GM12878 (cell line): ENCODE data around the gene SSBP3. TPM values are rescaled to one million over a fixed set of nuclear protein-coding genes. Genes with fewer than 3 reads are reported as not detected.

Source experiments
- ATAC-seq: fragments of 200-7000 bp; cut with Tn5 transposase; 3 replicates; pipeline ENCODE4 v1.9.1; 2020; ENCODE audit warnings: mild to moderate bottlenecking, moderate library complexity
- BruUV-seq: library from RNA; stranded (reverse); fragments of 400-500 nt; replicated peaks from 2 replicates; lab custom pipeline; 2021; lab: Mats Ljungman, UMichigan
- CTCF ChIA-PET: fragments of 300-600 bp; sonication (Branson Sonifier 250); formaldehyde crosslinking; extraction: SDS; loops from one replicate; lab custom pipeline; 2021; ENCODE audit warnings: inconsistent platforms; lab: Yijun Ruan, JAX
- POLR2A ChIA-PET: fragments of 350-600 bp; formaldehyde crosslinking; extraction: SDS; loops from one replicate; lab custom pipeline; 2021; ENCODE audit warnings: inconsistent platforms; lab: Charles Lee
- RAD21 ChIA-PET: fragments of 300-600 bp; sonication (Branson Sonifier 250); formaldehyde crosslinking; loops from one replicate; lab custom pipeline; 2023; ENCODE audit warnings: antibody characterized with exemption; ENCODE audit not compliant: unreplicated experiment; lab: Charles Lee
- SMC1A ChIA-PET: fragments of 300-600 bp; sonication (Branson Sonifier 250); formaldehyde crosslinking; loops from one replicate; lab custom pipeline; 2023; ENCODE audit not compliant: unreplicated experiment, uncharacterized antibody; lab: Charles Lee
- DNase-seq: peaks from one replicate; pipeline ENCODE4 v3.0.0-alpha.2; 2011; ENCODE audit warnings: low read depth, low spot score
- FAIRE-seq: peaks from 3 replicates; lab custom pipeline; 2011; peaks lifted over from hg19 to GRCh38; lab: Jason Lieb, UNC
- H2AFZ ChIP-seq: 2 replicates; pipeline ENCODE4 v1.6.0; 2011; ENCODE audit warnings: low read depth, low read length, control low read depth; ENCODE audit not compliant: control insufficient read depth
- H3K27ac ChIP-seq: 2 replicates; pipeline ENCODE4 v1.5.1; 2011; ENCODE audit warnings: control low read depth; ENCODE audit not compliant: control insufficient read depth, insufficient read depth
- H3K27me3 ChIP-seq, 2 experiments: replicated peaks in 1 of 2; 2 replicates each; pipeline versions ENCODE4 v1.6.0 to v1.6.1; 2011; ENCODE audit warnings: low read length in 1 of 2; ENCODE audit not compliant: control insufficient read depth in 2 of 2, insufficient read depth in 2 of 2
- H3K36me3 ChIP-seq, 2 experiments: 2 replicates each; pipeline ENCODE4 v1.5.1; 2011; ENCODE audit warnings: low read length in 1 of 2; ENCODE audit not compliant: control insufficient read depth in 2 of 2, insufficient read depth in 2 of 2
- H3K4me1 ChIP-seq: 2 replicates; pipeline ENCODE4 v1.6.1; 2011; ENCODE audit warnings: mild to moderate bottlenecking, low read length, moderate library complexity, mixed read lengths; ENCODE audit not compliant: control insufficient read depth, insufficient read depth
- H3K4me2 ChIP-seq: 2 replicates; pipeline ENCODE4 v1.6.0; 2011; ENCODE audit warnings: control low read depth; ENCODE audit not compliant: control insufficient read depth, insufficient read depth
- H3K4me3 ChIP-seq: fragments of 200-600 bp; sonication (generic); 2 replicates; pipeline ENCODE4 v1.5.1; 2016
- H3K79me2 ChIP-seq: 2 replicates; pipeline ENCODE4 v1.6.0; 2011; ENCODE audit warnings: low read length; ENCODE audit not compliant: control insufficient read depth, insufficient read depth
- H3K9ac ChIP-seq: 2 replicates; pipeline ENCODE4 v1.8.0; 2011; ENCODE audit warnings: low read length, control low read depth, mixed read lengths; ENCODE audit not compliant: control insufficient read depth, insufficient read depth
- H3K9me3 ChIP-seq: replicated peaks from 3 replicates; pipeline ENCODE4 v1.5.1; 2011; ENCODE audit warnings: mild to moderate bottlenecking, low read length; ENCODE audit not compliant: control insufficient read depth, insufficient read depth
- H4K20me1 ChIP-seq: 2 replicates; pipeline ENCODE4 v1.6.0; 2011; ENCODE audit not compliant: control insufficient read depth, insufficient read depth
- ATF7 ChIP-seq: fragments of 450-650 bp; IDR thresholded peaks from 2 replicates; pipeline ENCODE4 v1.6.1; 2016; ENCODE audit warnings: low read depth, mild to moderate bottlenecking
- MEF2B ChIP-seq: fragments of 450-650 bp; IDR thresholded peaks from 2 replicates; pipeline ENCODE4 v1.6.1; 2018; ENCODE audit warnings: mild to moderate bottlenecking, moderate library complexity; ENCODE audit not compliant: partially characterized antibody, poor library complexity, severe bottlenecking
- NFYB ChIP-seq: IDR thresholded peaks from 2 replicates; pipeline ENCODE4 v1.6.1; 2011; ENCODE audit warnings: low read depth, mild to moderate bottlenecking, low read length, improper control_type of control experiment, moderate library complexity; ENCODE audit not compliant: insufficient read depth
- NR2C2 ChIP-seq: IDR thresholded peaks from 2 replicates; pipeline ENCODE4 v1.6.1; 2011; ENCODE audit warnings: borderline replicate concordance, low read depth; ENCODE audit not compliant: control insufficient read depth, insufficient read length
- SREBF2 ChIP-seq: IDR thresholded peaks from 2 replicates; pipeline ENCODE4 v1.6.1; 2012; ENCODE audit warnings: mild to moderate bottlenecking, low read length
- WGBS: methylation state at CpG from one replicate; pipeline ENCODE4 v1.1.6; 2016; ENCODE audit warnings: low lambda C conversion rate; ENCODE audit not compliant: insufficient replicate concordance, insufficient coverage; ENCODE audit errors: missing lambda C conversion rate; 5-methylcytosine and 5-hydroxymethylcytosine counted together
- in situ Hi-C: fragments of 300-500 bp; cut with MboI; formaldehyde crosslinking; loops from 9 replicates; pipeline ENCODE4 v1.14.3; 2018; ENCODE audit warnings: mixed read lengths
- intact Hi-C: fragments of 100-400 bp; cut with micrococcal nuclease; formaldehyde crosslinking; loops from one replicate; pipeline ENCODE4 v1.14.2; 2022; ENCODE audit not compliant: unreplicated experiment
- polyA plus RNA-seq, 11 experiments: library from polyadenylated mRNA; depleted of rRNA in 4 of 11; unstranded in 6 of 11; stranded (reverse) in 5 of 11; fragments of >200 nt; fragmentation: Nextera tagmentation in 4 of 11; fragmentation: Illumina TruSeq in 1 of 11; extraction: Ambion mirVana in 4 of 11; extraction: Trizol in 1 of 11; gene quantifications; 1 replicate in 1 of 11; 2 replicates in 10 of 11; pipeline versions ENCODE4 v1.2.1 to v1.2.3, GENCODE V29; 2011 to 2016; ENCODE audit warnings: inconsistent platforms in 2 of 11, missing spikeins in 2 of 11, low read depth in 1 of 11
- total RNA-seq, 4 experiments: library from RNA; depleted of rRNA in 3 of 4; stranded (reverse); fragments of >200 nt in 3 of 4; fragmentation: Illumina TruSeq in 1 of 4; extraction: Trizol in 1 of 4; gene quantifications; 2 replicates each; pipeline versions ENCODE4 v1.2.1 to v1.2.3, GENCODE V29; 2013 to 2021
- TF ChIP-seq, protein P1 (sequence below): fragments of 450-650 bp; IDR thresholded peaks from 2 replicates; pipeline ENCODE4 v1.6.1; 2017; ENCODE audit warnings: mild to moderate bottlenecking
- TF ChIP-seq, protein P2 (sequence below): fragments of 450-650 bp; IDR thresholded peaks from 2 replicates; pipeline ENCODE4 v1.6.1; 2017; ENCODE audit warnings: borderline replicate concordance

Gene SSBP3
- total and polyA plus RNA-seq, 10 of the 15 experiments (the other 5 are each of a cell fraction or from before 2014, with no cell fraction given) = 4.1 to 51.7 (median 17.1) TPM

DNA sequence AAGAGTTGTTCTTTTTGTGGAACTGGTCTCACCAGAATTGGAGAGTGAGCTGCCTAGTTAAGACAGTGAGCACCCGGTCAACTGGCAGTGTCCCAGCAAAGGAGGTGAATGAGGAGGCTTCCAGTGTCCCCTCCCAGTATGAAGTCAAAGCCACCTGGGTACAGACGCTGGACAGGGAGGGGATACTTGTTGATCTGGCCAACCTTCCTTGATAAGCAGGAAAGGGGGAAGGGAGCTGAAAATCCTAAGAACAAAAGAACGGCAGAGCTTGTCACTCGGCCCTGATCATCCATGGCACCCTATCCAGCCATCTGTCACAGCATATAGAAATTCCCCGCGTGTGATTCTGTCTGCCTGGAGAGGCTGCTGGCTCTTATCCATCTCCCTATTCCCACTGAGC, 91.5 kb downstream of the SSBP3 start:
- 0 out of 2 replicates have a peak, but pooled peaks cover 5% of the 10 kb centered on the region for H4K20me1 ChIP-seq
- RAD21 ChIA-PET = no interaction called here
- TF ChIP-seq, protein P1, sequence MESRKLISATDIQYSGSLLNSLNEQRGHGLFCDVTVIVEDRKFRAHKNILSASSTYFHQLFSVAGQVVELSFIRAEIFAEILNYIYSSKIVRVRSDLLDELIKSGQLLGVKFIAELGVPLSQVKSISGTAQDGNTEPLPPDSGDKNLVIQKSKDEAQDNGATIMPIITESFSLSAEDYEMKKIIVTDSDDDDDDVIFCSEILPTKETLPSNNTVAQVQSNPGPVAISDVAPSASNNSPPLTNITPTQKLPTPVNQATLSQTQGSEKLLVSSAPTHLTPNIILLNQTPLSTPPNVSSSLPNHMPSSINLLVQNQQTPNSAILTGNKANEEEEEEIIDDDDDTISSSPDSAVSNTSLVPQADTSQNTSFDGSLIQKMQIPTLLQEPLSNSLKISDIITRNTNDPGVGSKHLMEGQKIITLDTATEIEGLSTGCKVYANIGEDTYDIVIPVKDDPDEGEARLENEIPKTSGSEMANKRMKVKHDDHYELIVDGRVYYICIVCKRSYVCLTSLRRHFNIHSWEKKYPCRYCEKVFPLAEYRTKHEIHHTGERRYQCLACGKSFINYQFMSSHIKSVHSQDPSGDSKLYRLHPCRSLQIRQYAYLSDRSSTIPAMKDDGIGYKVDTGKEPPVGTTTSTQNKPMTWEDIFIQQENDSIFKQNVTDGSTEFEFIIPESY = no peak
- no peak for TF ChIP-seq NR2C2
- no peak for TF ChIP-seq ATF7
- no peak for TF ChIP-seq SREBF2
- TF ChIP-seq NFYB = no peak
- TF ChIP-seq, protein P2, sequence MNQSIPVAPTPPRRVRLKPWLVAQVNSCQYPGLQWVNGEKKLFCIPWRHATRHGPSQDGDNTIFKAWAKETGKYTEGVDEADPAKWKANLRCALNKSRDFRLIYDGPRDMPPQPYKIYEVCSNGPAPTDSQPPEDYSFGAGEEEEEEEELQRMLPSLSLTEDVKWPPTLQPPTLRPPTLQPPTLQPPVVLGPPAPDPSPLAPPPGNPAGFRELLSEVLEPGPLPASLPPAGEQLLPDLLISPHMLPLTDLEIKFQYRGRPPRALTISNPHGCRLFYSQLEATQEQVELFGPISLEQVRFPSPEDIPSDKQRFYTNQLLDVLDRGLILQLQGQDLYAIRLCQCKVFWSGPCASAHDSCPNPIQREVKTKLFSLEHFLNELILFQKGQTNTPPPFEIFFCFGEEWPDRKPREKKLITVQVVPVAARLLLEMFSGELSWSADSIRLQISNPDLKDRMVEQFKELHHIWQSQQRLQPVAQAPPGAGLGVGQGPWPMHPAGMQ = no peak
- no peak for TF ChIP-seq MEF2B
- no peaks in the 10 kb centered on the region; the same call in 1 of the 2 replicates for H3K79me2 ChIP-seq
- no peak for ATAC-seq
- no peak overlapping the region for H3K4me3 ChIP-seq
- H3K4me2 ChIP-seq = no peak overlapping the region
- WGBS = 84% methylated on average over 6 of the region's 6 CpGs
- H3K27ac ChIP-seq = no peak overlapping the region
- POLR2A ChIA-PET = no interaction called here
- no TSS peak for BruUV-seq
- CTCF ChIA-PET = interaction anchor here (0.5 kb wide), 1 partner anchor 465 kb away, joined by 3 read pairs; no protein-coding TSS in a partner anchor
- H3K9ac ChIP-seq = no peak overlapping the region
- no peaks in the 10 kb centered on the region for H3K9me3 ChIP-seq
- intact Hi-C loops (loop anchor here (5.0 kb wide), 1 partner anchor 93 kb away; the partner anchor contains the start of gene SSBP3), in situ Hi-C loops (no loop called here)
- H2AFZ ChIP-seq = no peak overlapping the region
- no peak for DNase-seq
- SMC1A ChIA-PET = interaction anchor here (0.6 to 0.8 kb wide), 2 partner anchors 17 to 404 kb away, joined by 3 read pairs; no protein-coding TSS in a partner anchor
- H3K27me3 ChIP-seq = no peaks in the 10 kb centered on the region
- no peaks in the 10 kb centered on the region for H3K4me1 ChIP-seq
- no peak for FAIRE-seq
- peaks cover 0 to 2% of the 10 kb centered on the region in 2 experiments; a peak in 3 of 4 replicates for H3K36me3 ChIP-seq
